Measurements from ENCODE around the gene CD80.

DNA sequence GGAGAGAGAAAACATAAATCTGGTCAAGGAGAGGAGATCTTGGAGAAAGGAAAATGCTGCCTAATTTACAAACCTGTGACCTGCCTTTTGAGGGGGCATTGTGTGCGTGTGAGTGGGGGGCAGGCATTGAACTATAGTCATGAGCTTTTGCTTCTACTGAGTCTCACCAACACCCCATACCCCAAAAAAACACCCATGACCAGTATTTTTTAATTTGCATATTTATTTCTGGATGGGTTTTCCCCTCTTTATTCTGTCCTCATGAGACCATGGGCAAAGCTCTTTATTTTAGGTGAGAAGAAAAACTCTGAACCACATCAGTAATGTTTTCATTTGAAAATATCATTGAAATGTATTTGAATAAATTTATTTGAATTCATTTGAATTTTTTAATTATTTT is 20.6 kb downstream of the CD80 start:
- TF ChIP-seq CTCF (conservative IDR thresholded peaks at IDR 0.05 in 1 of 2, IDR thresholded peaks at IDR 0.05 in 1 of 2; ENCODE audit: low read depth in 1 of 2, low read length in 2 of 2): no peak
- no peak for TF ChIP-seq EZH2 (IDR thresholded peaks at IDR 0.05; ENCODE audit: low read length, missing control alignments)

Data from fibroblast of lung (primary cell).